Keratinocyte (primary cell): ENCODE measurements around the gene RAB1B. TPM values are rescaled to one million over a fixed set of nuclear protein-coding genes. Genes with fewer than 3 reads are reported as not detected.

Experiments used
- DNase-seq: peaks from one replicate; pipeline ENCODE4 v3.0.0-alpha.2; 2011; ENCODE audit warnings: low read depth, missing footprints, low spot score
- FAIRE-seq: peaks from 2 replicates; lab custom pipeline; 2011; peaks lifted over from hg19 to GRCh38; lab: Jason Lieb, UNC
- H2AFZ ChIP-seq: 2 replicates; pipeline ENCODE4 v1.6.0; 2012; ENCODE audit warnings: low read length, control low read depth, inconsistent platforms; ENCODE audit not compliant: control insufficient read depth
- H3K27ac ChIP-seq: 2 replicates; pipeline ENCODE4 v1.5.1; 2011; ENCODE audit warnings: low read length; ENCODE audit not compliant: control insufficient read depth, insufficient read depth
- H3K27me3 ChIP-seq: 3 replicates; pipeline ENCODE4 v1.6.0; 2011; ENCODE audit warnings: low read length; ENCODE audit not compliant: control insufficient read depth, insufficient read depth; ENCODE audit errors: extremely low read depth
- H3K36me3 ChIP-seq, 2 experiments: 2 replicates in 1 of 2; 3 replicates in 1 of 2; pipeline ENCODE4 v1.5.1; 2011; ENCODE audit warnings: low read length in 2 of 2, mild to moderate bottlenecking in 1 of 2; ENCODE audit not compliant: control insufficient read depth in 2 of 2, insufficient read depth in 2 of 2; ENCODE audit errors: extremely low read depth in 1 of 2
- H3K4me1 ChIP-seq: 3 replicates; pipeline ENCODE4 v1.5.1; 2011; ENCODE audit warnings: low read length; ENCODE audit not compliant: control insufficient read depth, insufficient read depth; ENCODE audit errors: extremely low read depth
- H3K4me2 ChIP-seq: 3 replicates; pipeline ENCODE4 v1.6.0; 2011; ENCODE audit warnings: low read depth, low read length; ENCODE audit not compliant: control insufficient read depth, insufficient read depth; ENCODE audit errors: extremely low read depth
- H3K4me3 ChIP-seq, 3 experiments: fragments of 200-600 bp in 1 of 3; sonication (generic) in 1 of 3; 2 replicates in 2 of 3; 3 replicates in 1 of 3; pipeline ENCODE4 v1.5.1; 2011 to 2016; ENCODE audit warnings: low read length in 3 of 3, mild to moderate bottlenecking in 3 of 3, control low read depth in 2 of 3, inconsistent platforms in 1 of 3, low read depth in 1 of 3, mixed read lengths in 1 of 3, mixed run types in 1 of 3, moderate library complexity in 1 of 3; ENCODE audit not compliant: control insufficient read depth in 2 of 3, insufficient read depth in 2 of 3; ENCODE audit errors: extremely low read depth in 1 of 3
- H3K79me2 ChIP-seq: 2 replicates; pipeline ENCODE4 v1.6.0; 2012; ENCODE audit warnings: low read length; ENCODE audit not compliant: control insufficient read depth, insufficient read depth
- H3K9ac ChIP-seq: 3 replicates; pipeline ENCODE4 v1.6.0; 2011; ENCODE audit warnings: low read length; ENCODE audit not compliant: control insufficient read depth, insufficient read depth; ENCODE audit errors: extremely low read depth
- H3K9me1 ChIP-seq: 3 replicates; pipeline ENCODE4 v1.6.0; 2011; ENCODE audit warnings: low read length; ENCODE audit not compliant: control insufficient read depth, insufficient read depth; ENCODE audit errors: extremely low read depth
- H3K9me3 ChIP-seq: 2 replicates; pipeline ENCODE4 v1.5.1; 2012; ENCODE audit warnings: low read depth, low read length; ENCODE audit not compliant: control insufficient read depth
- H4K20me1 ChIP-seq: 3 replicates; pipeline ENCODE4 v1.6.0; 2011; ENCODE audit warnings: low read length; ENCODE audit not compliant: control insufficient read depth, insufficient read depth; ENCODE audit errors: extremely low read depth
- EZH2 ChIP-seq: IDR thresholded peaks from one replicate; pipeline ENCODE4 v1.6.1; 2012; ENCODE audit warnings: inconsistent platforms, mild to moderate bottlenecking, low read length, moderate library complexity
- dilution Hi-C: fragments of 300-500 bp; cut with MboI; formaldehyde crosslinking; loops from one replicate; pipeline ENCODE4 v1.7.0; 2020; ENCODE audit warnings: low sequenced_read_pairs; ENCODE audit not compliant: extremely low pct_ligation_motif_present
- polyA plus RNA-seq, 5 experiments: library from polyadenylated mRNA; depleted of rRNA in 3 of 5; stranded (reverse) in 3 of 5; stranded (forward) in 1 of 5; unstranded in 1 of 5; fragments of >200 nt; gene quantifications; 1 replicate in 1 of 5; 2 replicates in 3 of 5; 3 replicates in 1 of 5; pipeline versions ENCODE4 v1.2.1 to v1.2.3, GENCODE V29; 2011 to 2012; ENCODE audit warnings: missing spikeins in 2 of 5, low read depth in 1 of 5, low replicate concordance in 1 of 5
- TF ChIP-seq, protein P1 (sequence below), 3 experiments: IDR thresholded peaks in 1 of 3; conservative IDR thresholded peaks in 1 of 3; optimal IDR thresholded peaks in 1 of 3; 2 replicates in 2 of 3; 3 replicates in 1 of 3; pipeline versions ENCODE3 to v1.5.1; 2011; ENCODE audit warnings: low read length in 3 of 3, mild to moderate bottlenecking in 3 of 3, moderate library complexity in 2 of 3, control low read depth in 1 of 3, inconsistent platforms in 1 of 3; ENCODE audit not compliant: insufficient read depth in 2 of 3; ENCODE audit errors: extremely low read depth in 1 of 3

Gene RAB1B
- polyA plus RNA-seq, 1 donor (not counting 4 experiments of a cell fraction or from before 2014, with no cell fraction given): 133 TPM

- Histone ChIP-seq H3K27me3 (no peaks in the 10 kb centered on the region), H3K9me1 (no peaks in the 10 kb centered on the region), H3K4me1 (peaks cover 3% of the 10 kb centered on the region), H3K4me2 (no peak overlapping the region), H3K4me3 (no peak overlapping the region), H3K79me2 (peaks cover 18% of the 10 kb centered on the region), H2AFZ (no peak overlapping the region), H3K27ac (no peak overlapping the region), H3K36me3 (peaks cover 9 to 13% of the 10 kb centered on the region in 2 experiments), H4K20me1 (peaks cover 6% of the 10 kb centered on the region), H3K9me3 (no peaks in the 10 kb centered on the region), H3K9ac (no peak overlapping the region)
- dilution Hi-C loops: no loop called here
- TF ChIP-seq EZH2: no peak
- TF ChIP-seq, protein P1, sequence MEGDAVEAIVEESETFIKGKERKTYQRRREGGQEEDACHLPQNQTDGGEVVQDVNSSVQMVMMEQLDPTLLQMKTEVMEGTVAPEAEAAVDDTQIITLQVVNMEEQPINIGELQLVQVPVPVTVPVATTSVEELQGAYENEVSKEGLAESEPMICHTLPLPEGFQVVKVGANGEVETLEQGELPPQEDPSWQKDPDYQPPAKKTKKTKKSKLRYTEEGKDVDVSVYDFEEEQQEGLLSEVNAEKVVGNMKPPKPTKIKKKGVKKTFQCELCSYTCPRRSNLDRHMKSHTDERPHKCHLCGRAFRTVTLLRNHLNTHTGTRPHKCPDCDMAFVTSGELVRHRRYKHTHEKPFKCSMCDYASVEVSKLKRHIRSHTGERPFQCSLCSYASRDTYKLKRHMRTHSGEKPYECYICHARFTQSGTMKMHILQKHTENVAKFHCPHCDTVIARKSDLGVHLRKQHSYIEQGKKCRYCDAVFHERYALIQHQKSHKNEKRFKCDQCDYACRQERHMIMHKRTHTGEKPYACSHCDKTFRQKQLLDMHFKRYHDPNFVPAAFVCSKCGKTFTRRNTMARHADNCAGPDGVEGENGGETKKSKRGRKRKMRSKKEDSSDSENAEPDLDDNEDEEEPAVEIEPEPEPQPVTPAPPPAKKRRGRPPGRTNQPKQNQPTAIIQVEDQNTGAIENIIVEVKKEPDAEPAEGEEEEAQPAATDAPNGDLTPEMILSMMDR (optimal IDR thresholded peaks at IDR 0.05 in 1 of 3, IDR thresholded peaks at IDR 0.05 in 1 of 3, conservative IDR thresholded peaks at IDR 0.05 in 1 of 3; ENCODE audit: extremely low read depth in 1 of 3, insufficient read depth in 2 of 3, low read length in 3 of 3): peak; percentile 87 to 98 (median 97)
- DNase-seq (peak; percentile 69), FAIRE-seq (peak; percentile 53)
Measured at GRCh38 chr11:66282468-66283455, 14.3 kb downstream of the RAB1B start.

- peaks cover 6% of the 10 kb centered on the region for H4K20me1 ChIP-seq
- peaks cover 26% of the 10 kb centered on the region for H3K79me2 ChIP-seq
- FAIRE-seq (no peak), DNase-seq (no peak)
- no peaks in the 10 kb centered on the region for H3K9me3 ChIP-seq
- no peak overlapping the region for H3K4me2 ChIP-seq
- H3K36me3 ChIP-seq: peaks cover 9 to 14% of the 10 kb centered on the region in 2 experiments
- no peak overlapping the region for H3K9ac ChIP-seq
- H3K27ac ChIP-seq: no peak overlapping the region
- TF ChIP-seq, protein P1 (optimal IDR thresholded peaks at IDR 0.05 in 1 of 3, IDR thresholded peaks at IDR 0.05 in 1 of 3, conservative IDR thresholded peaks at IDR 0.05 in 1 of 3; ENCODE audit: extremely low read depth in 1 of 3, insufficient read depth in 2 of 3, low read length in 3 of 3): no peak
- no peak for TF ChIP-seq EZH2
- peaks cover 9% of the 10 kb centered on the region for H3K4me1 ChIP-seq
- H2AFZ ChIP-seq: no peak overlapping the region
- H3K9me1 ChIP-seq: no peaks in the 10 kb centered on the region
- no peak overlapping the region for H3K4me3 ChIP-seq
- no peaks in the 10 kb centered on the region for H3K27me3 ChIP-seq
- dilution Hi-C loops: no loop called here
Measured at GRCh38 chr11:66283461-66284105, 15.1 kb downstream of the RAB1B start.
